HepG2 (cell line): Measurements from ENCODE around the gene RALB. TPM values are rescaled to one million over a fixed set of nuclear protein-coding genes. Genes with fewer than 3 reads are reported as not detected.
A peak's percentile ranks its signal among the peaks of the same experiment; 100 is the strongest.

Experiments used
- ARID4A ChIP-seq: sonication (generic); formaldehyde crosslinking; IDR thresholded peaks from 2 replicates; pipeline ENCODE4 v1.5.0; 2020; ENCODE audit warnings: mild to moderate bottlenecking, missing genetic modification reagents, borderline replicate concordance
- GLI4 ChIP-seq: sonication (generic); formaldehyde crosslinking; IDR thresholded peaks from 2 replicates; pipeline ENCODE4 v1.5.1; 2020; ENCODE audit warnings: missing genetic modification reagents, mild to moderate bottlenecking, moderate library complexity, borderline replicate concordance
- HNRNPL ChIP-seq: fragments of 200-400 bp; formaldehyde crosslinking; IDR thresholded peaks from 2 replicates; pipeline ENCODE4 v1.6.1; 2017; ENCODE audit warnings: mild to moderate bottlenecking, low read depth, low read length
- HOXA3 ChIP-seq: sonication (generic); formaldehyde crosslinking; IDR thresholded peaks from 2 replicates; pipeline ENCODE4 v1.5.0; 2020; ENCODE audit warnings: missing genetic modification reagents
- LCORL ChIP-seq, 2 experiments: fragments of 450-650 bp in 1 of 2; sonication (generic) in 1 of 2; formaldehyde crosslinking in 1 of 2; IDR thresholded peaks; 2 replicates each; pipeline versions ENCODE4 v1.5.0 to v1.6.1; 2017 to 2020; ENCODE audit warnings: antibody characterized with exemption in 1 of 2, missing genetic modification reagents in 1 of 2
- NCOA1 ChIP-seq: sonication (generic); formaldehyde crosslinking; IDR thresholded peaks from 2 replicates; pipeline ENCODE4 v1.9.0; 2021; ENCODE audit warnings: missing genetic modification reagents
- TEAD3 ChIP-seq: optimal IDR thresholded peaks from 2 replicates; pipeline ENCODE3; 2016; ENCODE audit warnings: borderline replicate concordance
- ZNF430 ChIP-seq: sonication (generic); formaldehyde crosslinking; IDR thresholded peaks from 2 replicates; pipeline ENCODE4 v1.9.0; 2021; ENCODE audit warnings: mild to moderate bottlenecking, missing genetic modification reagents
- ZNF460 ChIP-seq: sonication (generic); formaldehyde crosslinking; IDR thresholded peaks from 2 replicates; pipeline ENCODE4 v1.5.1; 2020; ENCODE audit warnings: missing genetic modification reagents, mild to moderate bottlenecking, borderline replicate concordance
- polyA plus RNA-seq, 8 experiments: library from polyadenylated mRNA; depleted of rRNA in 3 of 8; stranded (reverse) in 7 of 8; unstranded in 1 of 8; fragments of >200 nt; fragmentation: Illumina TruSeq in 4 of 8; extraction: Trizol in 4 of 8; gene quantifications; 2 replicates each; pipeline versions ENCODE4 v1.2.1 to v1.2.3, GENCODE V29; 2011 to 2016; ENCODE audit warnings: low read depth in 4 of 8, missing spikeins in 1 of 8, mixed read lengths in 1 of 8; ENCODE audit not compliant: insufficient read depth in 1 of 8
- total RNA-seq, 5 experiments: library from RNA; depleted of rRNA; stranded (reverse); fragments of >200 nt; fragmentation: Illumina TruSeq; extraction: Trizol; gene quantifications; 2 replicates each; pipeline ENCODE4 v1.2.3, GENCODE V29; 2016; ENCODE audit warnings: low read depth in 1 of 5

Gene RALB
- total and polyA plus RNA-seq, 2 of the 13 experiments (the other 11 are each of a cell fraction or from before 2014, with no cell fraction given): 37.8 to 43.2 TPM

GRCh38 chr2:120275617-120276400 is 23.2 kb downstream of the RALB start (continued):
- TF ChIP-seq ARID4A (CRISPR knock-in tag) (peak; percentile 21; the same call in 1 of the 2 replicates), HOXA3 (peak; percentile 29; the same call in 1 of the 2 replicates), NCOA1 (0 out of 2 replicates have a peak, but pooled peaks have one; percentile 48), LCORL (IDR thresholded peaks at IDR 0.05) (no peak), LCORL (CRISPR knock-in tag; IDR thresholded peaks at IDR 0.05) (0 out of 2 replicates have a peak, but pooled peaks have one; percentile 47), ZNF460 (CRISPR knock-in tag) (peak; percentile 18; the same call in 1 of the 2 replicates), HNRNPL (no peak), TEAD3 (CRISPR knock-in tag) (peak; percentile 50), ZNF430 (CRISPR knock-in tag) (0 out of 2 replicates have a peak, but pooled peaks have one; percentile 21), GLI4 (CRISPR knock-in tag) (no peak)
